ENCODE results near the gene FBXO36. TPM values are rescaled to one million over a fixed set of nuclear protein-coding genes. Genes with fewer than 3 reads are reported as not detected.
A peak's percentile ranks its signal among the peaks of the same experiment; 100 is the strongest.

The FBXO36 gene
- polyA plus RNA-seq, 2 of the 4 experiments (the other 2 are of a cell fraction), result 2.0 to 5.5 TPM

DNA sequence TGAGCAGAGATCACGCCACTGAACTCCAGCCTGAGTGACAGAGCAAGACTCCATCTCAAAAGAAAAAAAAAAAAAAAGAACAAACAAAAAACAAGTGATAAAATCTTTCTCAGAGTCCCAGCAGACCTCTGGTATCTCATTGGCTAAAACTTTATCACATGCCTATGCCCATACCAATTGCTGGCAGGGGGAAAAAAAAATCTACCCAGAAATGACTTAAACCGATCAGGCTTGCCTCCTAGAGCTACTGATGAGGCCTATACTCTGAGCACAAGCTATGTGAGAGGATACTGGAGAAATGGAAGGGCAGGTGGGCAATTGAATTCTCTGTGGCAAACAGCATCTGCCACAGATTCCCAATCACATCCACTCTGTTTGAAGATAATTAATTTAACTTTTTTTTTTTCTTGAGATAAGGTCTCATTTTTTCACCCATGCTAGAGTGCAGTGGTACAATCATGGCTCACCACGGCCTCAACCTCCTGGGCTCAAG lies 49.0 kb downstream of the FBXO36 start:
- CTCF ChIA-PET, result no interaction called here
- peak in 1 of 2 experiments; percentile 42; a peak in 1 of 6 replicates for ATAC-seq
- TF ChIP-seq BHLHE40 (IDR thresholded peaks at IDR 0.05; ENCODE audit: low read depth, low read length), result no peak
- no peak for FAIRE-seq
- Histone ChIP-seq H3K9me3 (no peaks in the 10 kb centered on the region), H3K4me3 (no peak overlapping the region), H3K27ac (no peak overlapping the region), H3K4me2 (no peak overlapping the region), H3K4me1 (no peaks in the 10 kb centered on the region)
- no peak for DNase-seq (ENCODE audit: low read depth in 1 of 2, low spot score in 1 of 2)
- 80% methylated on average over 3 of the region's 3 CpGs for WGBS (ENCODE audit: missing lambda C conversion rate)
- POLR2A ChIA-PET, result no interaction called here

DNA sequence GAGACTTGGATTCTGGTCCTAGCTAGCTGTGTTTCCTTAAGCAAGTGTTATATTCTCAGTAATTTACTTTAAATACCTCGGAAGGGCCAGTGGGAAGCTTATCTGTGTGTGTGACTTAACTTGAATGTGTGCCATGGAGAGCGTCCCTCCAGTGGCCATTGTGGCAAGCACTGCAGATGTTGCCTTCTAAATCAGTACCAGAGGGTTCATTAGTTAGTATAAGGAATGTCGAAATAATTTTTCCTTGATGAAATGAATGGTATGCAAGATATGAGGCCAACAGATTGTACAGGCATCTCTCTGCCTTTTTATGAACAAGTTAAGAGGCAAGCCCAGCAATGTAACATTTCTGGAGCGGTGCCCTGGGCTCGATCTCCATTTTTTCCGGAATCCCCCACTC lies 52.0 kb downstream of the FBXO36 start:
- TF ChIP-seq NFE2L2 (conservative IDR thresholded peaks at IDR 0.05; ENCODE audit: low read length) (no peak), EP300 (IDR thresholded peaks at IDR 0.05) (no peak), CBX2 (IDR thresholded peaks at IDR 0.05; ENCODE audit: borderline replicate concordance, low read depth) (no peak), SMC3 (IDR thresholded peaks at IDR 0.05) (no peak), TP53 (CRISPR knock-in tag; IDR thresholded peaks at IDR 0.05) (no peak), RARB (CRISPR knock-in tag; IDR thresholded peaks at IDR 0.05) (no peak), EHF (CRISPR knock-in tag; IDR thresholded peaks at IDR 0.05) (no peak), POLR2A (IDR thresholded peaks at IDR 0.05; ENCODE audit: low read length) (no peak), ESRRA (IDR thresholded peaks at IDR 0.05; ENCODE audit: borderline replicate concordance, low read length) (no peak)
- Histone ChIP-seq H3K27ac (no peak overlapping the region), H3K9me3 (no peaks in the 10 kb centered on the region), H3K4me2 (no peak overlapping the region), H3K4me1 (no peaks in the 10 kb centered on the region), H3K4me3 (no peak overlapping the region)
- CTCF ChIA-PET, result interaction anchor here (1.2 kb wide), 1 partner anchor 186 kb away, joined by 4 read pairs; no protein-coding TSS in a partner anchor
- POLR2A ChIA-PET, result no interaction called here
- DNase-seq (ENCODE audit: low read depth in 1 of 2, low spot score in 1 of 2) (peak in 1 of 2 experiments; percentile 13), ATAC-seq (peak in 1 of 2 experiments; percentile 63; a peak in 4 of 6 replicates), FAIRE-seq (no peak)
- WGBS (ENCODE audit: missing lambda C conversion rate), result 88% methylated on average over 6 of the region's 6 CpGs

DNA sequence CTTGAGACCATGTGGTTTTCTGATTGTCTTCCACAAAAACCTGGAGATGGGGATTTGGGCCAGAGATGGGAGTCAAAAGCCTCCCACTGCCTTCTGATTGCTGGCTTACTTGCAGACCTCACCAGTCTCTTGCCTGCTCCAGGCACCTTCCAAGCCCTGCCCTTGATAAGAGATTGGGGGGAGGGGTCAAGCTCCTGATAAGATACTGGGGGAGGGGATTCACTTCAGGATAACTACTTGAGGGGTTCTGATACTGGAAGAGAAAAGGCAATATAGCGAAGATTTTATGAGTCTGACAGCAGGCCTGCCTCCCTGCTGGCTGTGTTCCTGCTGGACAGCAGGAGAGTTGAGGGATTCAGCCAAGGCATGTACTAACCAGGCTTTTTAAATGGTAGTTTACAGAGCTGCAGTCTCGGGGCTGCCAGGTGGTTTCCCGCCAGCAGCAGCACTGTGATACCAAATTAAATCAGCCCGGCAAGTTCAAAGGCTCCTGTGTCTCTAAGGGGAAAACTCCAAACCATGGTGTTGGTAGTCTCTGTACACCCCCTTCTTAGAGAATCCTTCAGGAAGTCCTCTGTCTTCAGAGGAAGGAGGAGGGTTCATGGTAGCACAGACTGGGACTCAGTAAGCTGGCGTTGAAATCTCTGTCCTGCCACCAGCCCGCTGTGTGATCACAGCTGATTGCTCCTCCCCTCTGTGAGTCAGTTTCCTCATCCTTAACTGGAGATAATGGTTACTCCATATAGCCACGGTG lies 58.3 kb downstream of the FBXO36 start:
- H3K27ac ChIP-seq, result peak overlapping the region in 1 of 2 experiments; percentile 21; a peak in 2 of 6 replicates
- H3K9me3 ChIP-seq, result no peaks in the 10 kb centered on the region
- 63% methylated on average over 7 of the region's 7 CpGs for WGBS (ENCODE audit: missing lambda C conversion rate)
- FAIRE-seq (no peak), ATAC-seq (peak; percentile 68 to 70), DNase-seq (ENCODE audit: low read depth in 1 of 2, low spot score in 1 of 2) (no peak)
- no peaks in the 10 kb centered on the region for H3K4me1 ChIP-seq
- H3K4me3 ChIP-seq, result no peak overlapping the region
- ChIA-PET CTCF (interaction anchor here (0.5 to 0.7 kb wide), 2 partner anchors 9 to 618 kb away, joined by 3 read pairs; no protein-coding TSS in a partner anchor), POLR2A (no interaction called here)
- TF ChIP-seq MYC (IDR thresholded peaks at IDR 0.05; ENCODE audit: borderline replicate concordance, low read length) (no peak), FOSB (CRISPR knock-in tag; IDR thresholded peaks at IDR 0.05) (no peak), KDM5A (IDR thresholded peaks at IDR 0.05) (no peak), RNF2 (IDR thresholded peaks at IDR 0.05; ENCODE audit: borderline replicate concordance, low read depth) (no peak), NFE2L2 (conservative IDR thresholded peaks at IDR 0.05; ENCODE audit: low read length) (no peak), TFCP2L1 (CRISPR knock-in tag; IDR thresholded peaks at IDR 0.05) (no peak), RFX5 (IDR thresholded peaks at IDR 0.05) (no peak), RAD21 (conservative IDR thresholded peaks at IDR 0.05 in 1 of 2, IDR thresholded peaks at IDR 0.05 in 1 of 2) (no peak), SMC3 (IDR thresholded peaks at IDR 0.05) (no peak), CBX2 (IDR thresholded peaks at IDR 0.05; ENCODE audit: borderline replicate concordance, low read depth) (no peak), CEBPB (IDR thresholded peaks at IDR 0.05) (no peak), POLR2AphosphoS2 (conservative IDR thresholded peaks at IDR 0.05; ENCODE audit: low read length) (no peak), JUN (IDR thresholded peaks at IDR 0.05) (no peak), MAZ (IDR thresholded peaks at IDR 0.05; ENCODE audit: borderline replicate concordance, low read depth, low read length) (no peak)
- TF ChIP-seq, protein P1, sequence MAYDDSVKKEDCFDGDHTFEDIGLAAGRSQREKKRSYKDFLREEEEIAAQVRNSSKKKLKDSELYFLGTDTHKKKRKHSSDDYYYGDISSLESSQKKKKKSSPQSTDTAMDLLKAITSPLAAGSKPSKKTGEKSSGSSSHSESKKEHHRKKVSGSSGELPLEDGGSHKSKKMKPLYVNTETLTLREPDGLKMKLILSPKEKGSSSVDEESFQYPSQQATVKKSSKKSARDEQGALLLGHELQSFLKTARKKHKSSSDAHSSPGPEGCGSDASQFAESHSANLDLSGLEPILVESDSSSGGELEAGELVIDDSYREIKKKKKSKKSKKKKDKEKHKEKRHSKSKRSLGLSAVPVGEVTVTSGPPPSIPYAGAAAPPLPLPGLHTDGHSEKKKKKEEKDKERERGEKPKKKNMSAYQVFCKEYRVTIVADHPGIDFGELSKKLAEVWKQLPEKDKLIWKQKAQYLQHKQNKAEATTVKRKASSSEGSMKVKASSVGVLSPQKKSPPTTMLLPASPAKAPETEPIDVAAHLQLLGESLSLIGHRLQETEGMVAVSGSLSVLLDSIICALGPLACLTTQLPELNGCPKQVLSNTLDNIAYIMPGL (CRISPR knock-in tag; IDR thresholded peaks at IDR 0.05; ENCODE audit: borderline replicate concordance), result no peak
- TF ChIP-seq, protein P2, sequence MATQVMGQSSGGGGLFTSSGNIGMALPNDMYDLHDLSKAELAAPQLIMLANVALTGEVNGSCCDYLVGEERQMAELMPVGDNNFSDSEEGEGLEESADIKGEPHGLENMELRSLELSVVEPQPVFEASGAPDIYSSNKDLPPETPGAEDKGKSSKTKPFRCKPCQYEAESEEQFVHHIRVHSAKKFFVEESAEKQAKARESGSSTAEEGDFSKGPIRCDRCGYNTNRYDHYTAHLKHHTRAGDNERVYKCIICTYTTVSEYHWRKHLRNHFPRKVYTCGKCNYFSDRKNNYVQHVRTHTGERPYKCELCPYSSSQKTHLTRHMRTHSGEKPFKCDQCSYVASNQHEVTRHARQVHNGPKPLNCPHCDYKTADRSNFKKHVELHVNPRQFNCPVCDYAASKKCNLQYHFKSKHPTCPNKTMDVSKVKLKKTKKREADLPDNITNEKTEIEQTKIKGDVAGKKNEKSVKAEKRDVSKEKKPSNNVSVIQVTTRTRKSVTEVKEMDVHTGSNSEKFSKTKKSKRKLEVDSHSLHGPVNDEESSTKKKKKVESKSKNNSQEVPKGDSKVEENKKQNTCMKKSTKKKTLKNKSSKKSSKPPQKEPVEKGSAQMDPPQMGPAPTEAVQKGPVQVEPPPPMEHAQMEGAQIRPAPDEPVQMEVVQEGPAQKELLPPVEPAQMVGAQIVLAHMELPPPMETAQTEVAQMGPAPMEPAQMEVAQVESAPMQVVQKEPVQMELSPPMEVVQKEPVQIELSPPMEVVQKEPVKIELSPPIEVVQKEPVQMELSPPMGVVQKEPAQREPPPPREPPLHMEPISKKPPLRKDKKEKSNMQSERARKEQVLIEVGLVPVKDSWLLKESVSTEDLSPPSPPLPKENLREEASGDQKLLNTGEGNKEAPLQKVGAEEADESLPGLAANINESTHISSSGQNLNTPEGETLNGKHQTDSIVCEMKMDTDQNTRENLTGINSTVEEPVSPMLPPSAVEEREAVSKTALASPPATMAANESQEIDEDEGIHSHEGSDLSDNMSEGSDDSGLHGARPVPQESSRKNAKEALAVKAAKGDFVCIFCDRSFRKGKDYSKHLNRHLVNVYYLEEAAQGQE (IDR thresholded peaks at IDR 0.05), result no peak
- 0 out of 3 replicates have a peak overlapping the region, but pooled peaks have one; percentile 9 for H3K4me2 ChIP-seq

Data from A549 (cell line).